Keratinocyte (primary cell): Measurements from ENCODE around the gene SLC39A10. TPM values are rescaled to one million over a fixed set of nuclear protein-coding genes. Genes with fewer than 3 reads are reported as not detected.

Source experiments
- DNase-seq: peaks from one replicate; pipeline ENCODE4 v3.0.0-alpha.2; 2011; ENCODE audit warnings: low read depth, missing footprints, low spot score
- FAIRE-seq: peaks from 2 replicates; lab custom pipeline; 2011; peaks lifted over from hg19 to GRCh38; lab: Jason Lieb, UNC
- H2AFZ ChIP-seq: 2 replicates; pipeline ENCODE4 v1.6.0; 2012; ENCODE audit warnings: low read length, control low read depth, inconsistent platforms; ENCODE audit not compliant: control insufficient read depth
- H3K27ac ChIP-seq: 2 replicates; pipeline ENCODE4 v1.5.1; 2011; ENCODE audit warnings: low read length; ENCODE audit not compliant: control insufficient read depth, insufficient read depth
- H3K27me3 ChIP-seq: 3 replicates; pipeline ENCODE4 v1.6.0; 2011; ENCODE audit warnings: low read length; ENCODE audit not compliant: control insufficient read depth, insufficient read depth; ENCODE audit errors: extremely low read depth
- H3K36me3 ChIP-seq, 2 experiments: 2 replicates in 1 of 2; 3 replicates in 1 of 2; pipeline ENCODE4 v1.5.1; 2011; ENCODE audit warnings: low read length in 2 of 2, mild to moderate bottlenecking in 1 of 2; ENCODE audit not compliant: control insufficient read depth in 2 of 2, insufficient read depth in 2 of 2; ENCODE audit errors: extremely low read depth in 1 of 2
- H3K4me1 ChIP-seq: 3 replicates; pipeline ENCODE4 v1.5.1; 2011; ENCODE audit warnings: low read length; ENCODE audit not compliant: control insufficient read depth, insufficient read depth; ENCODE audit errors: extremely low read depth
- H3K4me2 ChIP-seq: 3 replicates; pipeline ENCODE4 v1.6.0; 2011; ENCODE audit warnings: low read depth, low read length; ENCODE audit not compliant: control insufficient read depth, insufficient read depth; ENCODE audit errors: extremely low read depth
- H3K4me3 ChIP-seq, 3 experiments: fragments of 200-600 bp in 1 of 3; sonication (generic) in 1 of 3; 2 replicates in 2 of 3; 3 replicates in 1 of 3; pipeline ENCODE4 v1.5.1; 2011 to 2016; ENCODE audit warnings: low read length in 3 of 3, mild to moderate bottlenecking in 3 of 3, control low read depth in 2 of 3, inconsistent platforms in 1 of 3, low read depth in 1 of 3, mixed read lengths in 1 of 3, mixed run types in 1 of 3, moderate library complexity in 1 of 3; ENCODE audit not compliant: control insufficient read depth in 2 of 3, insufficient read depth in 2 of 3; ENCODE audit errors: extremely low read depth in 1 of 3
- H3K79me2 ChIP-seq: 2 replicates; pipeline ENCODE4 v1.6.0; 2012; ENCODE audit warnings: low read length; ENCODE audit not compliant: control insufficient read depth, insufficient read depth
- H3K9ac ChIP-seq: 3 replicates; pipeline ENCODE4 v1.6.0; 2011; ENCODE audit warnings: low read length; ENCODE audit not compliant: control insufficient read depth, insufficient read depth; ENCODE audit errors: extremely low read depth
- H3K9me1 ChIP-seq: 3 replicates; pipeline ENCODE4 v1.6.0; 2011; ENCODE audit warnings: low read length; ENCODE audit not compliant: control insufficient read depth, insufficient read depth; ENCODE audit errors: extremely low read depth
- H3K9me3 ChIP-seq: 2 replicates; pipeline ENCODE4 v1.5.1; 2012; ENCODE audit warnings: low read depth, low read length; ENCODE audit not compliant: control insufficient read depth
- H4K20me1 ChIP-seq: 3 replicates; pipeline ENCODE4 v1.6.0; 2011; ENCODE audit warnings: low read length; ENCODE audit not compliant: control insufficient read depth, insufficient read depth; ENCODE audit errors: extremely low read depth
- CTCF ChIP-seq, 3 experiments: IDR thresholded peaks in 1 of 3; conservative IDR thresholded peaks in 1 of 3; optimal IDR thresholded peaks in 1 of 3; 2 replicates in 2 of 3; 3 replicates in 1 of 3; pipeline versions ENCODE3 to v1.5.1; 2011; ENCODE audit warnings: low read length in 3 of 3, mild to moderate bottlenecking in 3 of 3, moderate library complexity in 2 of 3, control low read depth in 1 of 3, inconsistent platforms in 1 of 3; ENCODE audit not compliant: insufficient read depth in 2 of 3; ENCODE audit errors: extremely low read depth in 1 of 3
- EZH2 ChIP-seq: IDR thresholded peaks from one replicate; pipeline ENCODE4 v1.6.1; 2012; ENCODE audit warnings: inconsistent platforms, mild to moderate bottlenecking, low read length, moderate library complexity
- dilution Hi-C: fragments of 300-500 bp; cut with MboI; formaldehyde crosslinking; loops from one replicate; pipeline ENCODE4 v1.7.0; 2020; ENCODE audit warnings: low sequenced_read_pairs; ENCODE audit not compliant: extremely low pct_ligation_motif_present
- polyA plus RNA-seq, 5 experiments: library from polyadenylated mRNA; depleted of rRNA in 3 of 5; stranded (reverse) in 3 of 5; stranded (forward) in 1 of 5; unstranded in 1 of 5; fragments of >200 nt; gene quantifications; 1 replicate in 1 of 5; 2 replicates in 3 of 5; 3 replicates in 1 of 5; pipeline versions ENCODE4 v1.2.1 to v1.2.3, GENCODE V29; 2011 to 2012; ENCODE audit warnings: missing spikeins in 2 of 5, low read depth in 1 of 5, low replicate concordance in 1 of 5

SLC39A10 gene
- polyA plus RNA-seq, 1 donor (not counting 4 experiments of a cell fraction or from before 2014, with no cell fraction given): 19.4 TPM

GRCh38 chr2:195734395-195734794 lies 77.4 kb downstream of the SLC39A10 start:
- Histone ChIP-seq H3K27ac (no peak overlapping the region), H2AFZ (no peak overlapping the region), H3K36me3 (peaks cover 0 to 1% of the 10 kb centered on the region in 2 experiments), H3K27me3 (no peaks in the 10 kb centered on the region), H3K9ac (no peak overlapping the region), H3K79me2 (no peaks in the 10 kb centered on the region), H3K9me1 (no peaks in the 10 kb centered on the region), H3K4me3 (no peak overlapping the region), H3K4me2 (no peak overlapping the region), H4K20me1 (no peaks in the 10 kb centered on the region), H3K4me1 (peaks cover 2% of the 10 kb centered on the region), H3K9me3 (no peaks in the 10 kb centered on the region)
- dilution Hi-C loops: no loop called here
- DNase-seq (no peak), FAIRE-seq (no peak)
- no peak for TF ChIP-seq EZH2
- TF ChIP-seq CTCF (optimal IDR thresholded peaks at IDR 0.05 in 1 of 3, IDR thresholded peaks at IDR 0.05 in 1 of 3, conservative IDR thresholded peaks at IDR 0.05 in 1 of 3; ENCODE audit: extremely low read depth in 1 of 3, insufficient read depth in 2 of 3, low read length in 3 of 3): no peak

GRCh38 chr2:195734931-195735330 lies 77.9 kb downstream of the SLC39A10 start:
- Histone ChIP-seq H3K36me3 (peaks cover 0 to 1% of the 10 kb centered on the region in 2 experiments), H3K9ac (no peak overlapping the region), H3K4me3 (no peak overlapping the region), H3K79me2 (no peaks in the 10 kb centered on the region), H3K27ac (no peak overlapping the region), H3K4me1 (peaks cover 2% of the 10 kb centered on the region), H2AFZ (no peak overlapping the region), H3K9me1 (no peaks in the 10 kb centered on the region), H4K20me1 (no peaks in the 10 kb centered on the region), H3K9me3 (no peaks in the 10 kb centered on the region), H3K27me3 (no peaks in the 10 kb centered on the region), H3K4me2 (no peak overlapping the region)
- dilution Hi-C loops: no loop called here
- TF ChIP-seq CTCF (optimal IDR thresholded peaks at IDR 0.05 in 1 of 3, IDR thresholded peaks at IDR 0.05 in 1 of 3, conservative IDR thresholded peaks at IDR 0.05 in 1 of 3; ENCODE audit: extremely low read depth in 1 of 3, insufficient read depth in 2 of 3, low read length in 3 of 3) (no peak), EZH2 (no peak)
- FAIRE-seq: no peak
- no peak for DNase-seq
